Ramos (cell line): ENCODE data around the gene HDAC11.

ENCODE experiments used
- in situ Hi-C: fragments of 300-500 bp; cut with MboI; formaldehyde crosslinking; loops from one replicate; pipeline ENCODE4 v1.14.3; 2022; ENCODE audit warnings: low sequenced_read_pairs; ENCODE audit not compliant: unreplicated experiment

Gene HDAC11

DNA sequence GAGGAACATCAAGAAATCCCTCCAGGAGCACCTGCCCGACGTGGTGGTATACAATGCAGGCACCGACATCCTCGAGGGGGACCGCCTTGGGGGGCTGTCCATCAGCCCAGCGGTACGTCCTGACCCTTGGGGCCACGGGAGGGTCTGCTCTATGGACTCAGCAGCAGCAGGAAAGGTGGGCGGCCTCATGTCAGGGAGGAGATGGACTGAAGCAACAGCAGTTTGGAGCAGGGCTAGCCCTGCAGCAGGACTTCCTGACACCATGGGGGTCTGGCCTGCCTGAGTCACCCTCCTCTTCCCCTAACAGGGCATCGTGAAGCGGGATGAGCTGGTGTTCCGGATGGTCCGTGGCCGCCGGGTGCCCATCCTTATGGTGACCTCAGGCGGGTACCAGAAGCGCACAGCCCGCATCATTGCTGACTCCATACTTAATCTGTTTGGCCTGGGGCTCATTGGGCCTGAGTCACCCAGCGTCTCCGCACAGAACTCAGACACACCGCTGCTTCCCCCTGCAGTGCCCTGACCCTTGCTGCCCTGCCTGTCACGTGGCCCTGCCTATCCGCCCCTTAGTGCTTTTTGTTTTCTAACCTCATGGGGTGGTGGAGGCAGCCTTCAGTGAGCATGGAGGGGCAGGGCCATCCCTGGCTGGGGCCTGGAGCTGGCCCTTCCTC is 24.2 kb downstream of the HDAC11 start:
- in situ Hi-C loops = no loop called here

DNA sequence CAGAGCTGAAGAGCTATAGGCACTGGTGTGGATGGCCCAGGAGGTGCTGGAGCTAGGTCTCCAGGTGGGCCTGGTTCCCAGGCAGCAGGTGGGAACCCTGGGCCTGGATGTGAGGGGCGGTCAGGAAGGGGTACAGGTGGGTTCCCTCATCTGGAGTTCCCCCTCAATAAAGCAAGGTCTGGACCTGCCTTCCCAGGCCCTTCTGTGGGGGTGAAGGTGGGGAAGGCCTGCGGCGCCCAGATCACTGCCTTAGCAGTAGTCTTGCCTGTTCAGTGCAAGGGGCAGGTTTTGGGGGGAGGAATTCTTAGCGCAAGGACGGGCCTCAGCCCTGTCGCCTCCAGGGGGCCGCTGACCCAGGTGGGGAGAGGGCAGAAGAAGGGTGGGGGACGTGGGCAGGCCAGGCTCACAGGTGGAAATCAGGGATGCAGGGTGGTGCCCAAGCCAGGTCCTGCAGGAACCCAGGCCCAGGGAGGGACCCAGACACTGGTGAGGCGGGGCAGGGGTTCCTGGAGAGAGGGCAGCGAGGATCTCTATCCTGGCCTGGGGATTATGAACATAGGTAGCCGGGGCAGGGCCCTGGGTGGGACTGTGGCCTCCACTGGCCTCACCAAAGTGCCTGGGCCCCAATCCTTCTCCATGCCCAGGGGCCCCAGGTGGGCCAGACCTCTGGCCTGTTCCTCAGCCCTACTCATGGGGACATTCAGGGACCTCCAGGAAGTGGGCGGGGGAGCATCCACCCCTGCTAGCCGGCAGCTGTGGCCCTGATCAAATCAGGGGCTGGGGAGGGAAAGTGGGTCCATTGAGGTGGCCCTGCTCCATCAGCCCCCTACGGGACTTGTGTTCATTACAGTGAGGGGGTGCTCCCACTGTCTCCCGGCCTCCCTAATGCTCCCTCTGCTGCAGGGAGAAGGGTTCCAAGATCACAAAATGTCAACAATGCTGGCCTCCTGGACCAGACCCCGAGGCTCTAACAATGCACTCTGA is 25.3 kb downstream of the HDAC11 start:
- in situ Hi-C loops = no loop called here

DNA sequence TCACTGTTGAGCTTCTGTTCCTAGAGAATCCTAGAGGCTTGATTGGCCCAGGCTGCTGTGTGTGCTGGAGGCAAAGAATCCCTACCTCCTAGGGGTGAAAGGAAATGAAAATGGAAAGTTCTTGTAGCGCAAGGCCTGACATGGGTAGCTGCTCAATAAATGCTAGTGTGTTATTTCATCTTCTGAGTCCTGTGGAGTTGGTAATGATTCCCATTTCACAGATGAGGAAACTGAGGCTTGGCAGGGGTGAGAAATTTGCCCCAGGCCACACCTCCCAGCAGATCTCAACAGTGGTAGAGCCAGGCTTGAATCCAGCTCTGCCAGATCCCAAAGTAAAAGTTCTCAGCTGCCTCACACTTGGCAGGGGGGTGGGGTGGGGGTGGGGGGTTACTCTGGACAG is 26.1 kb downstream of the HDAC11 start:
- in situ Hi-C loops = no loop called here

DNA sequence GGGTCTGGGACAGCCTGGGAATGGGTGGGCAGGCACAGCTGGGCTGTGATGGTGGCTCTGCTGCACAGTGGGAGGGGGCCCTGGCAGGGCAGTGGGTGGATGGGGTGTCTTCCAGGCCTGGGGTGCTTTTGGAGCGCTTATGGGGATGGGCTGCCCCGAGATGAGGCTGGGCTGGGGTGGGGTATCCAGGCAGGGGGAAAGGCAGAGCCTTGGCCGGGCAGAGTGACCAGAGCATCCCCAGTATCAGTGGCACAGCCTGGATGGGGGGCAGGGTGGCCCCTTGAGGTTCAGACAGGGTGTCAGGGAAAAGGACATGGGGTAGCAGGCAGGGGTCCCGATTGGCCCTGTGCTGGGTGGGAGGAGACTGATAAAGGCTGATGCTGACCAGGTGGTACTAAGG is 26.6 kb downstream of the HDAC11 start:
- in situ Hi-C loops = no loop called here

DNA sequence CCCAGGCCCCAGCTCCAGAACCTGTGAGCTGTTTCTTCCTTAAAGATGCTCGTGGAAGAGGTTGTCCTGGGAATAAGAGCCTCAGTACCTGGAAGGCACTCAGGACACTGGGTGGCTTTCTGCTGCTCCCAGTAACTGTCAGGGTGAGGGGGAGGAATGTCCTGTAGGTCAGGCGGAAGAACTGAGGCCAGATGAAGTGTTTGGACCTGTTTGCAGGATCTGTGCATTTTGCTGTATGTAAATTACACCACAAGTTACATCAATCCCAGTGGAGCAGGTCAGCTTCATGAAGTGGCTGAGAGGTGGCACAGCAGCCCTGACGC is 27.1 kb downstream of the HDAC11 start:
- in situ Hi-C loops = no loop called here

DNA sequence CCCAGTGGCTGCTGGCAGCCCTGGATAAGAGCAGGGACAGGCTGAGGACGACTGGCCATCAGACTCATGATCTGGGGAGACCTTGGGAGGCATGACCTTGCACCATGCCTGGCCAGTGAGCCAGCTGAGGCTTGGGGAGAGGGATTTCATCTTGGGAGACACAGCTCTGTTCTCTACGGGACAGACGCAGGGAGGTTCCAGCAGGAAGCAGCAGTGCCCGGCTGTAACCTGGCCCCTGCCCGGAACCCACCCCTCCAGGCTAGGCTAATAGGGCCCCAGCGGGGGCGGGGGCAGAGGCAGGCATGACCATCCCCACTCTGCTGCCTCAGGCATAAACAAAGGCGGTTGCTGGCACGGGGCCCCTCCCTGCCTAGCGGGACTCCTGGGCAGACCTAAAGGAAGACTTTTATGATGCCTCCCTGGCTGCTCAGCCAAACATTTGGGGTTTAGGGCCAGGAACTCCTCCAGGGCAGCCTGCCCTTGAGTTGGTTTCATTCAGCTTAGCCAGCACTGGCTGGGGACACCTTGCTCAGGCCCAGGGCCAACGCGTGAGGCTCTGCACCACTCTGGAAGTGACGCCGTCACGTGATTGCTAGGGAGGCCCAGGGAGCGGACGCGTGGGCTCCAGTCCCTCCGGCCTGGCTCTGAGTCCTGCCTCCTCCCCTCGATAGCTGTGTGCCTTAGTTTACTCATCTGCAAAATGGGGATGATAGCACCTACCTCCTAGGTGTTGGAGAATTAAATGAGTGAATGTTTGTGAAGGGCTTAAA is 27.6 kb downstream of the HDAC11 start:
- in situ Hi-C loops = no loop called here

DNA sequence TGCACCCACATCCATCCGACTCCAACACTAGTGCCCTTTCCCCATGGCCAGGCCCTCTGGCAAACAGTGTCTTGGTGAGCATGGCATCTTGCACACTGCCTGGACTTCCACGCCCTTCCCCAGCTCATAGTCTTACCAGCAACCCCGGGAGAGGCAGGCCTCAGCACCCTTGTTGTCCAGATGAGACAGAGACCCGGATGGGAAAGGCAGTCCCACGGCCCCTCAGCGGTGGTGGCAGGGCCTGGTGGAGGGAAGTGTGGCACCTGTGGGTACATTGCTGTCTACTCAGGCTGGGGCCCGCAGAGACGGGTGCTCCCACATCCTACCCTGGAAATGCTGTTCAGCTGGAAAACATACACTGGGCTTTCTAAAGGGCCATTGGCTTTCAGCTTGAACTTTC is 28.4 kb downstream of the HDAC11 start:
- in situ Hi-C loops = no loop called here

DNA sequence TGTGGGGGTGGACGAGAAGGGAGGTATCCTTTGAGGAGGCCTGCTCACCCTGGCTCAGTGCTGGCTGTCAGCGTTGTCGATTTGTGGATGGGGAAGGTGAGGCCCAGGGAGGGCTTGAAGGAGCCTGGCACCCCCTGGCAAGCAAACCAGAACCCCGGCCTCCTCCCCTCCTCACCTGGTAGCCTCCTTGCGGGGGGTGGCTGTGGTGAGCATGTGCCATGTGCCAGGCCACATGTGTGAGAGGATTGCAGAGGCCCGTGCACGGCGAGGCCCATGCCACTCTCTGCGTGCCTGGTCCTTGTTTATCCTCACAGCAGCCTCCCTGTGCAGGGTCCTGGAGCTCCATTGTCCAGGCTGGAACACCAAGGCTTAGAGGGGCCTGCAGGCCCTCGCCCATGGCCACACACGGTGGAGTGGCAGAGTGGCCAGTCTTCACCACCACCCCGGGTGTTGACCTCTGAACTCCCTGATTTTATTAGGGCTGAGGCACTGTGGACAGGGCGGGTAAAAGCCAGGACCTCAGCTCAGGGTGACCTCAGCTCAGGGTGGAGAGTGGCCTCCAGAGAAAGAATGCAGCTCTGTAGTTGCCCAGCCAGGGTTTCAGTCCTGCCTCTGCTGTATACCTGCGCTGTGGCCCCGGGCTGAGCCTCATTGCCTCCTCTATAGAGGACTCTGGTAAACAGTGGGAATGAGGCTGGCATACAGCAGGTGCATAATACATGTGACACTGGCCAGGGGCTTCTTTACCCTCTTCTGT is 29.1 kb downstream of the HDAC11 start:
- in situ Hi-C loops = no loop called here

DNA sequence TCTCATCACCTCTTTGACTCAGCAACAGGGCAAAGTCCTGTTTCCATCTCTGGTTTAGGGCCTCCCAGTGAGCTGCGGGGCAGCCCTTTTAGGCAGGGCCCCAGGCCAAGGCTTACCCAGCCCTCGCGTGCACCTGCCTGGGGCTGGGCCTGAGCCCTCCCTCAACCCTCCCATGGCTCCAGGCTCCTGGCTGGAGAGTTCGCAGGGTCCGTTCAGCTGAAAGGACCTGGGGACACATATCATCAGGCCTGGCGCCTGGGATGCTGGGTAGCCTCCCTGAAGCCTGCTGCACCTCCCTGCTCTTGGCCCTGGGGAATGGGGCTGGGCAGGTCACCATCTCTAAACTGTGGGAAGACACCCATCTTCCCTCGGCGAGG is 29.7 kb downstream of the HDAC11 start:
- in situ Hi-C loops = no loop called here

DNA sequence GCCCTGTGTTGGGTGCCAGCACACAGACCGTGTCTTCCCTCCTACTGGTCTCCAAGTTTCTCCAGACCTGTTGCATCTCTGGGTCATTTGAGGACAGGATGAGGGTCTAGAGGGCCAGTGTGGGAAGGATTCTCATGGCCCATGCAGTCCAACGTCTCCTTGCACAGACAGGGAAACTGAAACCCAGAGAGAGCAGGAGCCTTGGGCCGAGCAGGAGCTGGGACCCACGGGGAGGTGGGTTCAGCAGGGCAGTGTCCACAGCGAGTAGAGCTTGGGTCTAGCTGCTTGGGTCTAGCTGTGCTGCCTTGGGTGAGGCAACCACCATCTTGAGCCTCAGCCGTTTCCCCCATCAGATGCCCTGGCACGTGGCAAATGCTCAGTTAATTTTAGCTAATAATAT is 32.3 kb downstream of the HDAC11 start:
- in situ Hi-C loops = no loop called here

DNA sequence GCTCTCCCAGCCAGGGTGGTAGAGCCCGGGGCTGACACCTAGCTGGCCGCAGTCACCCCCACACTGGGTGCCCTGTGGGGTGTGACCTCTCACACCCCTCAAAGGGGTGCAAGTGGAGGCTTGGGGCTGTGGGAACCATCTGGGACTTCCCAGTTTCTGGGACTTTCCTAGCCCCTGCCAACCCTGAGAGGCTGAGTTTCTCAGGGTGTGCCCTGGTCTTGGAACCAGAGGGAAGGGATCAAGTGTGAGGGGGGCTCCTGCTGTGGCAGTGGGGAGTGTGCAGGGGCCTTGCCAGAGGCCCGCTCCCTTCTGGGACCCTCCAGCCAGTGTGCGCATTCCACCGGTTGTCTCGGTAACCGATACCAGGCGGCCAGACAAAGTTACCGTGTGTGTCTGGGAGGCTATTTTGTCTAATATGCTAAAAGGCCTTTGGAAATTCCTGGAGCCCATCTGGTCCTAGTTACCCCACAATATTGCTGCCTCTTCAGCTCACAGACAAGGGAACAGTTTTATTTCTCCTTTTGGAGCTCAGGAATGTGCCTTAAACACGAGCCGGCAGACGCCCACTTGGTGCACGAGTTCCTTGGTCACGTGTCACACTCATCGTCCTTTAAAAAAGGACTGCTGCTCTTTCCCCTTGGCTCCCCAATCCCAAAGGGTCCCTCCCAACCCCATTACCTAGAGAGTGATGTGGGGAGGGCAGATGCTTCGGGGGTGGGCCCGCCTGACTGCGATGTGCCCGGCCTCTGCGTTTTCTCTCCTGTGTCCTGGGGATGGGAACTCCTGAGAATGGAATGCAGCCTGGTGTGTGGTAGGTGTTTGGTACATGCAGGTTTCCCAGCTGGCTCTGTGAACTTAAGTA is 33.2 kb downstream of the HDAC11 start:
- in situ Hi-C loops = no loop called here

DNA sequence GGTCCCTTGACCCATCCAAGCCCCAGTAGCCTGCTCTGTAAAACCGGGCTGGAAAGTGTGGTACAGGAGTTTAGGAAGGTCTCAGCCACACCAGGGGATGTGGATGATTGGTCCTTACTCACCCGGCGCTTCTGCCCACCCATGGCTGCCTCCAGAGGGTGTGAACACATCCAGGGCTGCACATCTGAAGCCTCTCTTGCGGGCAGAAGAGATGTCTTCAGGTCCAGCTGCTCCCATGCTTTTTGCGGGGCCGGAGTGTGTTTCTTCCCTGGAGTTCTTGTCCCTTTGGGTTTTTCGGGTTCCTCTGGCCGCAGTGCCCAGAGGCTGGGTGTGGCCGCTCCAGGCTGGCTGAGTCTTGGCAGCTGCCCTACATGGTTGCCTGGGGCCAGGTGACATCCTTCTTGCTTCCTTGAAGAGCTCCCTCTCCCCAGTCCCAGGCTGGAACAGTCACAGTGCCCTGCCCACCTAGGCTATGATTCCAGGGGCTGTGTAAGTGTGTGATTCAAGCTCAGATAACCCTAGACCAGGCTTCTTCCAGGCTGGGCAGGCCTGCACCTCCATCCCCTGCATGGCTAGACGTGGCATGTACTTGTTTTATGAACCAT is 33.9 kb downstream of the HDAC11 start:
- in situ Hi-C loops = no loop called here

DNA sequence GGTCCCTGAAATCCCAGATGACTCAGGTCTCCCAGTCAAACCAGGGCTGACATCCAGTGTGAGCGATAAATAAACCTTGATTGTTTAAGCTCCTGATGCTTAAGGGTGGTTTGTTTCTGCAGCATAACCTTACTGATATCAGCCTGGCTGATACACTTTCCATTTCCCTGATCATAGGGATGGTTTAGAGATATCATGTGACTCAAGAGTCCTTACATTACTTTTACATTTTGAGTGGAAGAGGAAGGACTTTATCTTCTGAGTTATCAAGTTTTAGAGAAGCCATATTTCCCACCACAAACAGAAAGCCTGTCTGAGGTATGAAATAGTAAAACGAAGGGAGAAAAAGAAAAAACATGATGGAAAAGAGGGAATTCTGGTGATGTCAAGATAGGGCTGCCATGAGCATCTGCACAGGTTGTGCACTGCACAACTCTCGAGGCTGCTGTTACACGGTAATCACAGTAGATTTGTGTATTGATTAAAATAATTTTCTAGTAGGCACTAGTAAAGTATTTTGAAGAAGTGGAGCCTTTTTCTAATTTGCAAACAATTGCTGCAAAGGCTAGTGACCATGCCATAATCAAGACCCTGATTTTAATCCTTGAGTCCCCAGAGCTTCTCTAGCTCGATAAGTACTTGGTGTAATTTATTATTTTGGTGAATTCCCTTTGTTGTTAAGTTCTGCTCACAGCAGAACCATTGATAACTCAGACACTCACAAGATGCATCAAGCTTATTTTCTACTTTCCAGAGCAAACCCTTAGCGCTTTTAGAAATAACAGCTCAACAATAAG is 34.7 kb downstream of the HDAC11 start:
- in situ Hi-C loops = no loop called here

DNA sequence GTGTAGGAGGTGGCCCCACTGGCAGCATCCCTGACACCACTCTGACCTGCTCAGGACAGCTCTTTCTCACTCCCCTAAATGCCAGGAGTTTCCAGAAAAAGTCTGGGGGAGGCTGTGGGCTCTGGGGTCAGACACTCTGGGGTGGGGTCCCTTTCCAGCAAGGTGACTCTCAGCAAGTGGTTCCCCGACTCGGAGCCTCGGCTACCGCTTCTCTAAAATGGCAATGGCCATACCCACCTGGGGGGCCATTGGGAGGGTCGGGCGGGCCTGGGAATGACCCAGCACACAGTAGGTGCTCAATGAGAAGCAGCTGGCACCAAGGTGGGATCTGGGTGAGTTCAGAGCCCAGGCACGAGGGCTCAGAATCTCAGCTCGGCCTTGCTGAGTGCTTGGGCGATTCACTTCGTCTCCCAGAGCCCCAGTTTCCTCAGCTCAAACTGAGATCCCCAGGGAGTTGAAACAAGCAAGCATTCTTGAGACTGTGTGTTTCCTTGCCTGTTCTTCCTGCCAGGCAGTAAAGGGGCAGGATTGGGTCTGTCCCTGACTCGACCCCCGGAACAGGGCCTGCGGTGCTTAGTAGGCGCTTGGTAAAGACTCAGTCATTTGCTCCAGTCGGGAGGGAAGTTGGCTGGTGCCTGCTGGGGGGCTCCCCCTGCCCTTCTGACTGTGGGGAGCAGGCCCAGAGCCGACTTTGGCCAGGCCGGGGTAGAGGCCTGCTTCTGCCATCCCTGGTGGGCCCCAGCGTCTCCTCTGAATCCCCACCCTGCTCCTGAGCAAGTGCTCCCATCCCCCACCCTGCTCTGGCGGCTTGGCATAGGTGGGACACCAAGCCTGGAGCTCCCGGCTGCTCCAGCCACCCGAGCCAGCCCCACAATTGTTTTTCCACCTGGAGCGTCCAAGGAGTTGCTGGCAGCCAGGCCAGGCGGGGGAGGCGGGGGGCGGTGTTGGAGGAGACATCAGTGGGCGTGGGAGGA is 36.0 kb downstream of the HDAC11 start:
- in situ Hi-C loops = no loop called here

DNA sequence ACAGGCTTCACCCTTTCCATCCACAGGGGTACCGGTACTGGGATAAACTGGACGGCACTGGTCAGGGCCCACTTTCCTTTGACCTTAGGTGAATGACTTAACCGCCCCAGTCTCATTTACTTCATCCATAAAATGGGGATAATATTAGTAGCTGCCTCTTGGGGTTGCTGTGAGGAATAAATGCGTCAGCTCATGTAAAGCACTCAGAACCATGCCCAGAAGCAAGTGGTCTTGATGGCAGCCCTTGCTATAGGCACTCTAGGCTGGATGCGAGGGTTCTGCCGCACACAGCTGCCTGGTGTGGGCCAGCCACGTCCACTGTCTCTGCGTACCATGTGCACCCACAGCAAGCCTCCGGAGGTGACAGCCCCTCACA is 36.6 kb downstream of the HDAC11 start:
- in situ Hi-C loops = no loop called here

DNA sequence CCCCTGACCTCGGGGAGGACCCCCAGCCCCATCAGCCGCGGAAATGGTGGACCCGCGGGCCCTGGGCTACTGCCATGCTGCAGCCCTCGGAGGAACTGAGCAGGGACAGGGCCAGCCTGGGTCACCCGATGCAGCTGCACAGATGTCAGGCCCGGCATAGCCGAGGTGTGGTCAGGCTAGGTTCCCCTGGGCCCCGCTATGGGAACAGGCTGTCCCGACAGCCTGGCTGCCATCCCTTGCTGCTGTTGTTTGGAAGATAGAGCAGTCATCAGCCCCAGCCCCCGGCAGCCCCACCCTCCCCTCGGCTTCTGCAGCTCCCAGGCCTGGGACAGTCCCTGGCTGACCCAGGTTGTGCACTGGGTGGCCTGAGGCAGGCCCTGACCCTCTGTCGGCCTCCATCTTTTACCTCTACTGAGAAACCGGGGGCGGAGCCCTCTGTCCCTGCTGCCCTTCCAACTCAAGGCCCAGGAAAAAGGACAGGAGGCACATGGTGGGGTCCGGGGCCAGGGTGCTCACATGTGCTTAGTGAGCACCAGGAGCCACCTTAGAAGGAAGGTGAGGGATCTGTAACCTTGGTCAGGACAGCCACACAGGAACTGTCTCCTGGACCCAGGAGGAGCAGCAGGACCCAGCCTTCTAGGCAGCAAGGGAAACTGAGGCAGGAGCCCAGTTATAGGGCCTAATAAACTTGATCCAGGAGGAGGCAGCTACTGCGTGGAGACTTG is 37.3 kb downstream of the HDAC11 start:
- in situ Hi-C loops = no loop called here
